Measurements from ENCODE around the gene TMEM150A. TPM values are rescaled to one million over a fixed set of nuclear protein-coding genes. Genes with fewer than 3 reads are reported as not detected.

TMEM150A gene
- total RNA-seq, 2 experiments from 2014 or later = 0.92 to 1.1 TPM

DNA sequence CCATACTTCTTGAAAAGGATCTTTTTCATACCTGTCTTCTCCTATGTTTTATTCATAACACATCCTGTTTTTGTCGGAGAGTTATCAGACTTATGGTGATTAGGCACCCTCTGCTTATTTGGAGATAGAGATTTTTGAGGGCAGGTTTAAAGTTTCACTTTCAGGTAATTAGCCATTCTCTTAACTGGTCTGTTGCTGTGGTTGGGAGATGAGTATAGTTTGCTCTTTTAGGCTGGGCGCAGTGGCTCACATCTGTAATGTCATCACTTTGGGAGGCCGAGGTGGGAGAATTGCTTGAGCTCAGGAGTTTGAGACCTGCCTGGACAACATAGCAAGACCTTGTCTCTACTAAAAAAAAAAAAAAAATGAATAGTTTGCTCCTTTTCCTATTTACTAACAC is 40.2 kb upstream of the TMEM150A start:
- peaks cover 98% of the 10 kb centered on the region for H3K36me3 ChIP-seq (ENCODE audit: insufficient read depth, low read length)
- no peak overlapping the region for H3K4me3 ChIP-seq (ENCODE audit: low read depth, low read length, poor library complexity, severe bottlenecking)
- H3K4me2 ChIP-seq (ENCODE audit: low read length) = no peak overlapping the region
- intact Hi-C loops (cut with micrococcal nuclease; ENCODE audit: unreplicated experiment) = no loop called here
- ChIA-PET POLR2A (interaction anchor here (0.6 to 1.0 kb wide), 4 partner anchors 65 to 490 kb away, joined by 3 to 8 read pairs (median 4); partner anchors contain the start of gene VAMP8), CTCF (ENCODE audit: unreplicated experiment) (no interaction called here)
- H3K9me3 ChIP-seq (ENCODE audit: low read length) = no peaks in the 10 kb centered on the region
- no peak for DNase-seq (ENCODE audit: low spot score)
- no peaks in the 10 kb centered on the region for H3K9me2 ChIP-seq (ENCODE audit: insufficient read depth, low read length)
- TF ChIP-seq EZH2phosphoT487 (IDR thresholded peaks at IDR 0.05; ENCODE audit: borderline replicate concordance, low read depth, low read length) = no peak
- BruUV-seq (replicated peaks) = no TSS peak
- no peaks in the 10 kb centered on the region for H3K79me2 ChIP-seq (ENCODE audit: insufficient read depth, low read depth, low read length)
- H3K27ac ChIP-seq (ENCODE audit: low read depth, low read length, poor library complexity, severe bottlenecking) = no peak overlapping the region
- H2AFZ ChIP-seq (ENCODE audit: low read length) = no peak overlapping the region
- H4K20me1 ChIP-seq (ENCODE audit: insufficient read depth, low read length) = no peaks in the 10 kb centered on the region
- H3K4me1 ChIP-seq (ENCODE audit: insufficient read depth, low read length, poor library complexity, severe bottlenecking) = no peaks in the 10 kb centered on the region

DNA sequence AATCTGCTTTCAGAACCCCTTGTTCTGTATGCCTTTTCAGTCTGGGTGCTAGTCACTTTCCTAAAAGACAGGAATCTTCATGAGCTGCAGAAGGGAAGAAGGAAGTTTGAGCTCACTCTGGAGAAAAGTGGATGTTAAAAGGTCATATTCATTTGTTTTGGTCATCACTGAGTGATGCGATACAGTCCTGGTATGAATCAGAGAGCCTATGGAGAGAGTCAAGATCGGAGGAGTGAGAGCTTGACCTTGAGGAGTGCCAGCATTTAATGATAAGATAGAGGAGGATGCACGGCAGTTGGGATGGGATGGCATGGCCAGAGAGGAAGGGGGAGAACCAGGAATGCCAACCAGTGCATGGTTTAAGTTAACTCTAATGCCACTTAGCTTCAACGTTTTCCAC is 33.1 kb upstream of the TMEM150A start:
- peaks cover 95% of the 10 kb centered on the region for H3K36me3 ChIP-seq (ENCODE audit: insufficient read depth, low read length)
- no peak overlapping the region for H3K27ac ChIP-seq (ENCODE audit: low read depth, low read length, poor library complexity, severe bottlenecking)
- DNase-seq (ENCODE audit: low spot score) = no peak
- intact Hi-C loops (cut with micrococcal nuclease; ENCODE audit: unreplicated experiment) = loop anchor here (5.0 kb wide), 1 partner anchor 72 kb away; no protein-coding TSS in a partner anchor
- no peaks in the 10 kb centered on the region for H3K9me2 ChIP-seq (ENCODE audit: insufficient read depth, low read length)
- no peak overlapping the region for H3K4me2 ChIP-seq (ENCODE audit: low read length)
- ChIA-PET CTCF (ENCODE audit: unreplicated experiment) (no interaction called here), POLR2A (interaction anchor here (0.5 to 0.7 kb wide), 3 partner anchors 72 to 611 kb away, joined by 3 read pairs; no protein-coding TSS in a partner anchor)
- no peak overlapping the region for H3K4me3 ChIP-seq (ENCODE audit: low read depth, low read length, poor library complexity, severe bottlenecking)
- no peak overlapping the region for H2AFZ ChIP-seq (ENCODE audit: low read length)
- H3K79me2 ChIP-seq (ENCODE audit: insufficient read depth, low read depth, low read length) = no peaks in the 10 kb centered on the region
- no peaks in the 10 kb centered on the region for H4K20me1 ChIP-seq (ENCODE audit: insufficient read depth, low read length)
- H3K9me3 ChIP-seq (ENCODE audit: low read length) = no peaks in the 10 kb centered on the region
- BruUV-seq (replicated peaks) = no TSS peak
- no peak for TF ChIP-seq EZH2phosphoT487 (IDR thresholded peaks at IDR 0.05; ENCODE audit: borderline replicate concordance, low read depth, low read length)
- TF ChIP-seq, protein P1, sequence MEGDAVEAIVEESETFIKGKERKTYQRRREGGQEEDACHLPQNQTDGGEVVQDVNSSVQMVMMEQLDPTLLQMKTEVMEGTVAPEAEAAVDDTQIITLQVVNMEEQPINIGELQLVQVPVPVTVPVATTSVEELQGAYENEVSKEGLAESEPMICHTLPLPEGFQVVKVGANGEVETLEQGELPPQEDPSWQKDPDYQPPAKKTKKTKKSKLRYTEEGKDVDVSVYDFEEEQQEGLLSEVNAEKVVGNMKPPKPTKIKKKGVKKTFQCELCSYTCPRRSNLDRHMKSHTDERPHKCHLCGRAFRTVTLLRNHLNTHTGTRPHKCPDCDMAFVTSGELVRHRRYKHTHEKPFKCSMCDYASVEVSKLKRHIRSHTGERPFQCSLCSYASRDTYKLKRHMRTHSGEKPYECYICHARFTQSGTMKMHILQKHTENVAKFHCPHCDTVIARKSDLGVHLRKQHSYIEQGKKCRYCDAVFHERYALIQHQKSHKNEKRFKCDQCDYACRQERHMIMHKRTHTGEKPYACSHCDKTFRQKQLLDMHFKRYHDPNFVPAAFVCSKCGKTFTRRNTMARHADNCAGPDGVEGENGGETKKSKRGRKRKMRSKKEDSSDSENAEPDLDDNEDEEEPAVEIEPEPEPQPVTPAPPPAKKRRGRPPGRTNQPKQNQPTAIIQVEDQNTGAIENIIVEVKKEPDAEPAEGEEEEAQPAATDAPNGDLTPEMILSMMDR (conservative IDR thresholded peaks at IDR 0.05; ENCODE audit: low read length) = no peak
- no peaks in the 10 kb centered on the region for H3K4me1 ChIP-seq (ENCODE audit: insufficient read depth, low read length, poor library complexity, severe bottlenecking)

DNA sequence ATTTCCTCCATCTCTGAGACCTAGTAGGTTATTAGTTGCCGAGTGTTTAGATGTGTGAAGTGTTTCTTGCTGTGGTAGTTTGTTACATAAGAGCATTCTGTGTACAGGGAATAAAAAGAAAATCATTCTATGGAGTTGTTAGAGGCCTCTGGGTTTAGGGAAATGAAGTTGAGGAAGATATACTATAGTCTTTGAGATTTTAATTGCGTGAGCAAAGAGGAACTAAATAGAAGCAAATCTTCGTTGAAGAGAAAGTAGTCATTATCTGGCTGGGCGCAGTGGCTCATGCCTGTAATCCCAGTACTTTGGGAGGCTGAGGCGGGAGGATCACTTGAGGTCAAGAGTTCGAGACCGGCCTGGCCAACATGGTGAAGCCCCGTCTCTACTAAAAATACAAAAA is 32.5 kb upstream of the TMEM150A start:
- H3K79me2 ChIP-seq (ENCODE audit: insufficient read depth, low read depth, low read length) = no peaks in the 10 kb centered on the region
- no peaks in the 10 kb centered on the region for H3K9me3 ChIP-seq (ENCODE audit: low read length)
- no peak overlapping the region for H3K27ac ChIP-seq (ENCODE audit: low read depth, low read length, poor library complexity, severe bottlenecking)
- H3K4me2 ChIP-seq (ENCODE audit: low read length) = no peak overlapping the region
- no peak overlapping the region for H3K4me3 ChIP-seq (ENCODE audit: low read depth, low read length, poor library complexity, severe bottlenecking)
- intact Hi-C loops (cut with micrococcal nuclease; ENCODE audit: unreplicated experiment) = loop anchor here (5.0 kb wide), 1 partner anchor 72 kb away; no protein-coding TSS in a partner anchor
- H3K9me2 ChIP-seq (ENCODE audit: insufficient read depth, low read length) = no peaks in the 10 kb centered on the region
- TF ChIP-seq EZH2phosphoT487 (IDR thresholded peaks at IDR 0.05; ENCODE audit: borderline replicate concordance, low read depth, low read length) = no peak
- TF ChIP-seq, protein P1 (conservative IDR thresholded peaks at IDR 0.05; ENCODE audit: low read length) = no peak
- no peaks in the 10 kb centered on the region for H4K20me1 ChIP-seq (ENCODE audit: insufficient read depth, low read length)
- H3K4me1 ChIP-seq (ENCODE audit: insufficient read depth, low read length, poor library complexity, severe bottlenecking) = no peaks in the 10 kb centered on the region
- no peak overlapping the region for H2AFZ ChIP-seq (ENCODE audit: low read length)
- ChIA-PET CTCF (ENCODE audit: unreplicated experiment) (no interaction called here), POLR2A (interaction anchor here (0.5 kb wide), 1 partner anchor 194 kb away, joined by 3 read pairs; no protein-coding TSS in a partner anchor)
- DNase-seq (ENCODE audit: low spot score) = no peak
- BruUV-seq (replicated peaks) = no TSS peak
- peaks cover 98% of the 10 kb centered on the region for H3K36me3 ChIP-seq (ENCODE audit: insufficient read depth, low read length)

Measured in OCI-LY7 (cell line).